ENCODE results near the gene WLS. TPM values are rescaled to one million over a fixed set of nuclear protein-coding genes. Genes with fewer than 3 reads are reported as not detected.
A peak's percentile ranks its signal among the peaks of the same experiment; 100 is the strongest.

Gene WLS
- total RNA-seq, 1 donor from 2014 or later = 187 TPM

DNA sequence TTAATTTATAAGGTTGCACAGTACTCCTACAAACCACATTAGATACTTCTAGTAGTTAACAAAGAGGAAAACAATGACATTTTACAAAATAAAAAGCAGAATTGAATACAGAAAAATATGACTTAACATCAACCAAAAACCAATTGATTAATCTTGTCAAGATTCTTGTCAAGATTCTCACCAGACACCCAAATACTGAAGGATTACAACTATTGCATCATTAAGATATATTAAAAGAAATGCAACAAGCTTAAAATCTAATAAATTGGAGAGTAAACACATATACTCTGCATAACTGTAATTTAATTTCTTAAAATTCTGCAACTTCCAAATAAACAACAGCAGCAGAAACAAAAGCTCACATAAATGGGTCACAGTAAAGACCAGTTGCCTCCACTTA, 4.7 kb downstream of the WLS start:
- DNase-seq (ENCODE audit: low read depth) (no peak), FAIRE-seq (no peak)
- peaks cover 22% of the 10 kb centered on the region for H3K4me1 Mint-ChIP-seq (ENCODE audit: low read depth, unreplicated experiment)
- no peak overlapping the region for H3K27ac ChIP-seq (ENCODE audit: low read depth, low read length)
- H3K4me3 ChIP-seq (ENCODE audit: insufficient read depth, low read depth, low read length) = no peak overlapping the region
- no peak overlapping the region for H2AFZ ChIP-seq (ENCODE audit: low read depth, low read length)
- peaks cover 9% of the 10 kb centered on the region for H3K36me3 Mint-ChIP-seq (ENCODE audit: low read depth, unreplicated experiment)
- H3K27me3 Mint-ChIP-seq (ENCODE audit: low read depth, unreplicated experiment) = no peaks in the 10 kb centered on the region
- H3K4me1 ChIP-seq (ENCODE audit: insufficient read depth, low read length) = peaks cover 18% of the 10 kb centered on the region
- H3K9me3 ChIP-seq (ENCODE audit: insufficient read depth, low read depth, low read length) = no peaks in the 10 kb centered on the region
- H3K27ac Mint-ChIP-seq (ENCODE audit: unreplicated experiment) = no peak overlapping the region
- peaks cover 93% of the 10 kb centered on the region for H3K79me2 ChIP-seq (ENCODE audit: insufficient read depth, low read length)
- H3K27me3 ChIP-seq (ENCODE audit: insufficient read depth, low read length) = no peaks in the 10 kb centered on the region
- peaks cover 68% of the 10 kb centered on the region for H4K20me1 ChIP-seq (ENCODE audit: insufficient read depth, low read length)
- H3K36me3 ChIP-seq (ENCODE audit: insufficient read depth, low read length) = no peaks in the 10 kb centered on the region
- no peak overlapping the region for H3K9ac ChIP-seq (ENCODE audit: low read length)
- peak overlapping the region; percentile 38 for H3K4me2 ChIP-seq (ENCODE audit: low read length)
- H3K9me3 Mint-ChIP-seq (ENCODE audit: unreplicated experiment) = peaks cover 2% of the 10 kb centered on the region
- TF ChIP-seq, protein P1, sequence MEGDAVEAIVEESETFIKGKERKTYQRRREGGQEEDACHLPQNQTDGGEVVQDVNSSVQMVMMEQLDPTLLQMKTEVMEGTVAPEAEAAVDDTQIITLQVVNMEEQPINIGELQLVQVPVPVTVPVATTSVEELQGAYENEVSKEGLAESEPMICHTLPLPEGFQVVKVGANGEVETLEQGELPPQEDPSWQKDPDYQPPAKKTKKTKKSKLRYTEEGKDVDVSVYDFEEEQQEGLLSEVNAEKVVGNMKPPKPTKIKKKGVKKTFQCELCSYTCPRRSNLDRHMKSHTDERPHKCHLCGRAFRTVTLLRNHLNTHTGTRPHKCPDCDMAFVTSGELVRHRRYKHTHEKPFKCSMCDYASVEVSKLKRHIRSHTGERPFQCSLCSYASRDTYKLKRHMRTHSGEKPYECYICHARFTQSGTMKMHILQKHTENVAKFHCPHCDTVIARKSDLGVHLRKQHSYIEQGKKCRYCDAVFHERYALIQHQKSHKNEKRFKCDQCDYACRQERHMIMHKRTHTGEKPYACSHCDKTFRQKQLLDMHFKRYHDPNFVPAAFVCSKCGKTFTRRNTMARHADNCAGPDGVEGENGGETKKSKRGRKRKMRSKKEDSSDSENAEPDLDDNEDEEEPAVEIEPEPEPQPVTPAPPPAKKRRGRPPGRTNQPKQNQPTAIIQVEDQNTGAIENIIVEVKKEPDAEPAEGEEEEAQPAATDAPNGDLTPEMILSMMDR (IDR thresholded peaks at IDR 0.05; ENCODE audit: insufficient read depth, low read depth, low read length) = no peak
- TF ChIP-seq EZH2 (IDR thresholded peaks at IDR 0.05; ENCODE audit: insufficient read depth, low read length) = no peak
- no peak overlapping the region for H3K4me3 Mint-ChIP-seq (ENCODE audit: unreplicated experiment)

- H3K9me3 ChIP-seq (ENCODE audit: insufficient read depth, low read depth, low read length) = no peaks in the 10 kb centered on the region
- no peak overlapping the region for H2AFZ ChIP-seq (ENCODE audit: low read depth, low read length)
- no peak overlapping the region for H3K27ac Mint-ChIP-seq (ENCODE audit: unreplicated experiment)
- TF ChIP-seq EZH2 (IDR thresholded peaks at IDR 0.05; ENCODE audit: insufficient read depth, low read length) = no peak
- TF ChIP-seq, protein P1 (IDR thresholded peaks at IDR 0.05; ENCODE audit: insufficient read depth, low read depth, low read length) = no peak
- no peak overlapping the region for H3K27ac ChIP-seq (ENCODE audit: low read depth, low read length)
- peak; percentile 31 for DNase-seq (ENCODE audit: low read depth)
- H3K36me3 Mint-ChIP-seq (ENCODE audit: low read depth, unreplicated experiment) = peaks cover 9% of the 10 kb centered on the region
- H4K20me1 ChIP-seq (ENCODE audit: insufficient read depth, low read length) = peaks cover 80% of the 10 kb centered on the region
- no peak overlapping the region for H3K9ac ChIP-seq (ENCODE audit: low read length)
- no peaks in the 10 kb centered on the region for H3K27me3 Mint-ChIP-seq (ENCODE audit: low read depth, unreplicated experiment)
- peaks cover 32% of the 10 kb centered on the region for H3K4me1 ChIP-seq (ENCODE audit: insufficient read depth, low read length)
- H3K4me3 Mint-ChIP-seq (ENCODE audit: unreplicated experiment) = no peak overlapping the region
- peaks cover 41% of the 10 kb centered on the region for H3K4me1 Mint-ChIP-seq (ENCODE audit: low read depth, unreplicated experiment)
- no peaks in the 10 kb centered on the region for H3K36me3 ChIP-seq (ENCODE audit: insufficient read depth, low read length)
- H3K9me3 Mint-ChIP-seq (ENCODE audit: unreplicated experiment) = peaks cover 2% of the 10 kb centered on the region
- no peak overlapping the region for H3K4me3 ChIP-seq (ENCODE audit: insufficient read depth, low read depth, low read length)
- peaks cover 93% of the 10 kb centered on the region for H3K79me2 ChIP-seq (ENCODE audit: insufficient read depth, low read length)
- no peaks in the 10 kb centered on the region for H3K27me3 ChIP-seq (ENCODE audit: insufficient read depth, low read length)
- FAIRE-seq = no peak
- no peak overlapping the region for H3K4me2 ChIP-seq (ENCODE audit: low read length)
These were observed 6.5 kb downstream of the WLS start for GRCh38 chr1:68225781-68226180.

DNA sequence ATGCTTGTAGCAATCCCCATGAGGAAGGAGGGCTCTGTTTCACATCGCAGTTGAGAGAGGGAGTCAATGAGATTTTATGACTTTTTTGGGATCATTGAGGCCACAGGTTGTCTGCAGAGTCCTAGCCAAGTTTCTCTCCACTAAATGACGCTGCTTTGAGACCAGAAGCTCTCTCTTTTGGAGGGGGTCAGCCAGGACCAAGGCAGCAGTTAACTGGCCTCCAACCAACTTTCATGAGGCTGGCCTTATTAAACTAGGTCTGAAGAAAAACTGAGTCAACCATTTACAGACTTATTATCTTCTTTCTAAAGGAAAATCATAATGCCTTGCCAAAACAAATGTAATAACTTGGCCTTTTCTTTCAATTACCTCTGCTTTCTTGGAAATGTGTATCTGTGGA, 8.6 kb downstream of the WLS start:
- Histone ChIP-seq H3K27ac (ENCODE audit: low read depth, low read length) (no peak overlapping the region), H2AFZ (ENCODE audit: low read depth, low read length) (no peak overlapping the region), H3K27me3 (ENCODE audit: insufficient read depth, low read length) (no peaks in the 10 kb centered on the region), H3K4me3 (ENCODE audit: insufficient read depth, low read depth, low read length) (no peak overlapping the region), H3K9me3 (ENCODE audit: insufficient read depth, low read depth, low read length) (no peaks in the 10 kb centered on the region), H3K4me1 (ENCODE audit: insufficient read depth, low read length) (peaks cover 20% of the 10 kb centered on the region), H4K20me1 (ENCODE audit: insufficient read depth, low read length) (peaks cover 72% of the 10 kb centered on the region), H3K79me2 (ENCODE audit: insufficient read depth, low read length) (peaks cover 93% of the 10 kb centered on the region), H3K4me2 (ENCODE audit: low read length) (no peak overlapping the region), H3K36me3 (ENCODE audit: insufficient read depth, low read length) (no peaks in the 10 kb centered on the region), H3K9ac (ENCODE audit: low read length) (no peak overlapping the region)
- Mint-ChIP-seq H3K27ac (ENCODE audit: unreplicated experiment) (no peak overlapping the region), H3K36me3 (ENCODE audit: low read depth, unreplicated experiment) (peaks cover 9% of the 10 kb centered on the region), H3K4me1 (ENCODE audit: low read depth, unreplicated experiment) (peaks cover 37% of the 10 kb centered on the region), H3K27me3 (ENCODE audit: low read depth, unreplicated experiment) (no peaks in the 10 kb centered on the region), H3K9me3 (ENCODE audit: unreplicated experiment) (peaks cover 2% of the 10 kb centered on the region), H3K4me3 (ENCODE audit: unreplicated experiment) (no peak overlapping the region)
- TF ChIP-seq, protein P1 (IDR thresholded peaks at IDR 0.05; ENCODE audit: insufficient read depth, low read depth, low read length) = no peak
- no peak for TF ChIP-seq EZH2 (IDR thresholded peaks at IDR 0.05; ENCODE audit: insufficient read depth, low read length)
- no peak for DNase-seq (ENCODE audit: low read depth)
- no peak for FAIRE-seq
